T-helper 17 cell (primary cell): ENCODE measurements around the gene POLR1H. TPM values are rescaled to one million over a fixed set of nuclear protein-coding genes. Genes with fewer than 3 reads are reported as not detected.

Experiments
- ATAC-seq: fragments of 150-1000 bp; cut with Tn5 transposase; 2 replicates; pipeline ENCODE4 v1.10.0; 2021; ENCODE audit warnings: mild to moderate bottlenecking, moderate library complexity
- DNase-seq, 3 donors: peaks; one replicate each; pipeline versions ENCODE4 v3.0.0 to v3.0.0-alpha.2; 2020 to 2021
- H3K9me3 ChIP-seq: one replicate; pipeline ENCODE4 v1.7.0; 2013; ENCODE audit warnings: low read length, mild to moderate bottlenecking; ENCODE audit not compliant: control insufficient read depth, poor library complexity, severe bottlenecking
- H3K27ac Mint-ChIP-seq: one replicate; pipeline ENCODE4 v1.8.0; 2022; ENCODE audit warnings: mild to moderate bottlenecking, moderate library complexity, mixed read lengths
- H3K27me3 Mint-ChIP-seq: one replicate; pipeline ENCODE4 v1.8.0; 2022; ENCODE audit warnings: mixed read lengths
- H3K36me3 Mint-ChIP-seq: one replicate; pipeline ENCODE4 v1.8.0; 2022; ENCODE audit warnings: low read depth, mixed read lengths
- H3K4me1 Mint-ChIP-seq: one replicate; pipeline ENCODE4 v1.8.0; 2022; ENCODE audit warnings: mild to moderate bottlenecking, mixed read lengths
- H3K4me3 Mint-ChIP-seq: one replicate; pipeline ENCODE4 v1.8.0; 2022; ENCODE audit warnings: mild to moderate bottlenecking, moderate library complexity, mixed read lengths
- total RNA-seq, 4 donors: library from RNA in 2 of 4; stranded (reverse) in 2 of 4; gene quantifications; one replicate each; pipeline ENCODE4 v1.2.3 and lab custom pipeline; 2022 to 2026

POLR1H gene
- total RNA-seq, 2 donors from 2014 or later, result 28.9 to 31.7 TPM

GRCh38 chr6:30041821-30042220 lies 19.2 kb upstream of the POLR1H start:
- no peaks in the 10 kb centered on the region for H3K9me3 ChIP-seq
- Mint-ChIP-seq H3K27ac (no peak overlapping the region), H3K27me3 (no peaks in the 10 kb centered on the region), H3K36me3 (peaks cover 9% of the 10 kb centered on the region), H3K4me1 (peaks cover 10% of the 10 kb centered on the region), H3K4me3 (no peak overlapping the region)
- DNase-seq, result no peak
- no peak for ATAC-seq

- Mint-ChIP-seq H3K36me3 (peaks cover 9% of the 10 kb centered on the region), H3K4me3 (no peak overlapping the region), H3K4me1 (peaks cover 14% of the 10 kb centered on the region), H3K27ac (peak overlapping the region; percentile 72), H3K27me3 (no peaks in the 10 kb centered on the region)
- no peaks in the 10 kb centered on the region for H3K9me3 ChIP-seq
- no peak for ATAC-seq
- DNase-seq, result no peak
Measured at GRCh38 chr6:30042476-30042875, 18.6 kb upstream of the POLR1H start.

DNA sequence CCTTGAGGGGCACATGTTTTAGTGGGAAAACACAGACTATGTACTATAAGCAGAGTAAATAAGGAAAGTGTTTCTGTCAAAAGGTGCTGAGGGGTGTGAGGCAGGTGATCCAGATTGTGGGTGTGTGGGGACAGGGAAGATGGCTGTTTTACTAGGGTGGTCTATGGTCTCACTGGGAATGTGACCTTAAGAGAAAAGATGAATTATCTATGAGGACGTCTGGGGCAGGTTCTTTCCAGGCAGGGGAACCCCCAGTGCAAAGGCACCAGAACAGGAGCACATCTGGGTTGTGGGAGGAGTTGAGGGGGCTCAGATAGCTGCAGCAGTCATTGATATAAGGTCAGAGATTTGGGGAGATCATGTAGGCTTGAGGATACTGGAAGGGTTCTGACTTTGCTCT lies 18.2 kb upstream of the POLR1H start:
- H3K27ac Mint-ChIP-seq, result peak overlapping the region; percentile 72
- ATAC-seq (no peak), DNase-seq (no peak)
- no peaks in the 10 kb centered on the region for H3K9me3 ChIP-seq
- no peaks in the 10 kb centered on the region for H3K27me3 Mint-ChIP-seq
- H3K36me3 Mint-ChIP-seq, result peaks cover 9% of the 10 kb centered on the region
- H3K4me1 Mint-ChIP-seq, result peaks cover 14% of the 10 kb centered on the region
- no peak overlapping the region for H3K4me3 Mint-ChIP-seq

GRCh38 chr6:30043744-30044143 lies 17.3 kb upstream of the POLR1H start:
- H3K4me1 Mint-ChIP-seq, result peaks cover 14% of the 10 kb centered on the region
- no peaks in the 10 kb centered on the region for H3K27me3 Mint-ChIP-seq
- peaks cover 9% of the 10 kb centered on the region for H3K36me3 Mint-ChIP-seq
- no peak for DNase-seq
- H3K9me3 ChIP-seq, result no peaks in the 10 kb centered on the region
- no peak for ATAC-seq
- H3K27ac Mint-ChIP-seq, result peak overlapping the region; percentile 72
- H3K4me3 Mint-ChIP-seq, result no peak overlapping the region

GRCh38 chr6:30044630-30045029 lies 16.4 kb upstream of the POLR1H start:
- no peak overlapping the region for H3K27ac Mint-ChIP-seq
- ATAC-seq (no peak), DNase-seq (no peak)
- no peaks in the 10 kb centered on the region for H3K9me3 ChIP-seq
- peaks cover 9% of the 10 kb centered on the region for H3K36me3 Mint-ChIP-seq
- H3K4me1 Mint-ChIP-seq, result peaks cover 14% of the 10 kb centered on the region
- no peaks in the 10 kb centered on the region for H3K27me3 Mint-ChIP-seq
- H3K4me3 Mint-ChIP-seq, result no peak overlapping the region

DNA sequence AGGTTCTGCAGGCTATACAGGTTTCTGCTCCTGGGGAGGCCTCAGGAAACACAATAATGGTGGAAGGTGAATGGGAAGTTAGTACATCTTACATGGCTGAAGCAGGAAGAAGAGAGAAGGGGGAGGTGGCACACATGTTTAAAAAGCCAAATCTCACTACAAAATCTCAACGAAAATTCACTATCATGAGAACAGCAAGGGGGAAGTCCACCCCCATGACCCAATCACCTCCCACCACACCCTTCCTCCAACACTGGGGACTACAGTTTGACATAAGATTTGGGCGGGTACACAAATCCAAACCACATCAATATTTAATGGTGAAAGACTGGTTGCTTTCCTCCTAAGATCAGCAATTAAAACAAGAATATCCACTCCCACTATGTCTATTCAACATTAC lies 13.8 kb upstream of the POLR1H start:
- no peaks in the 10 kb centered on the region for H3K9me3 ChIP-seq
- Mint-ChIP-seq H3K4me1 (peaks cover 12% of the 10 kb centered on the region), H3K4me3 (no peak overlapping the region), H3K36me3 (peaks cover 9% of the 10 kb centered on the region), H3K27me3 (no peaks in the 10 kb centered on the region), H3K27ac (no peak overlapping the region)
- DNase-seq, result no peak
- ATAC-seq, result no peak

- Mint-ChIP-seq H3K36me3 (peaks cover 7% of the 10 kb centered on the region), H3K4me3 (no peak overlapping the region), H3K4me1 (peaks cover 7% of the 10 kb centered on the region), H3K27ac (no peak overlapping the region), H3K27me3 (no peaks in the 10 kb centered on the region)
- ATAC-seq (no peak), DNase-seq (no peak)
- no peaks in the 10 kb centered on the region for H3K9me3 ChIP-seq
Measured at GRCh38 chr6:30053682-30054081, 7.4 kb upstream of the POLR1H start.

DNA sequence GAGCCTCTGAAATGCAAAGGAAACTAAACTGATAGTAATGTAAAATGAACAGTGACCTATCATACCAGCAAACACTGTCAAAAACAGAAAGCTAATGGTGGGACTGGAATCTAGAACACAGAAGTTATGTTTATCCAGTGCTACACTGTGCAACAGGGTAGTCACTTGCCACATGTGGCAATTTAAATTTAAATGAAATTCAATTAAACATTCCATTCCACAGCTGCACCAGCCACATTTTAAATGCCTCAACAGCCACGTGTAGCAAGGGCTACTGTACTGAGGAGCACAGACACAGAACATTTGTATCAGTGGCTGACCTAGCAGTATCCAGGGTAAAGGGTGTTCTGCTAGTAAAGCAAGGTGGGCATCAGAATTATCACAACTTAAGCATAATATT lies 5.6 kb upstream of the POLR1H start:
- Mint-ChIP-seq H3K36me3 (peaks cover 7% of the 10 kb centered on the region), H3K27me3 (no peaks in the 10 kb centered on the region), H3K27ac (no peak overlapping the region), H3K4me3 (no peak overlapping the region), H3K4me1 (peaks cover 8% of the 10 kb centered on the region)
- ATAC-seq (no peak), DNase-seq (no peak)
- no peaks in the 10 kb centered on the region for H3K9me3 ChIP-seq

- no peaks in the 10 kb centered on the region for H3K27me3 Mint-ChIP-seq
- H3K36me3 Mint-ChIP-seq, result peaks cover 4% of the 10 kb centered on the region
Measured at GRCh38 chr6:30060606-30061091, 416 bp upstream of the POLR1H start.

GRCh38 chr6:30061858-30062458 lies 893 bp downstream of the POLR1H start:
- DNase-seq, result no peak
- H3K27me3 Mint-ChIP-seq, result no peaks in the 10 kb centered on the region
- peak overlapping the region; percentile 96 for H3K4me3 Mint-ChIP-seq

More at GRCh38 chr6:30060606-30061091, 416 bp upstream of the POLR1H start:
- H3K27ac Mint-ChIP-seq, result peak overlapping the region; percentile 99
- peak overlapping the region; percentile 96 for H3K4me3 Mint-ChIP-seq
- DNase-seq (no peak), ATAC-seq (peak; percentile 49)
- H3K9me3 ChIP-seq, result peaks cover 3% of the 10 kb centered on the region
- H3K4me1 Mint-ChIP-seq, result peaks cover 21% of the 10 kb centered on the region

DNA sequence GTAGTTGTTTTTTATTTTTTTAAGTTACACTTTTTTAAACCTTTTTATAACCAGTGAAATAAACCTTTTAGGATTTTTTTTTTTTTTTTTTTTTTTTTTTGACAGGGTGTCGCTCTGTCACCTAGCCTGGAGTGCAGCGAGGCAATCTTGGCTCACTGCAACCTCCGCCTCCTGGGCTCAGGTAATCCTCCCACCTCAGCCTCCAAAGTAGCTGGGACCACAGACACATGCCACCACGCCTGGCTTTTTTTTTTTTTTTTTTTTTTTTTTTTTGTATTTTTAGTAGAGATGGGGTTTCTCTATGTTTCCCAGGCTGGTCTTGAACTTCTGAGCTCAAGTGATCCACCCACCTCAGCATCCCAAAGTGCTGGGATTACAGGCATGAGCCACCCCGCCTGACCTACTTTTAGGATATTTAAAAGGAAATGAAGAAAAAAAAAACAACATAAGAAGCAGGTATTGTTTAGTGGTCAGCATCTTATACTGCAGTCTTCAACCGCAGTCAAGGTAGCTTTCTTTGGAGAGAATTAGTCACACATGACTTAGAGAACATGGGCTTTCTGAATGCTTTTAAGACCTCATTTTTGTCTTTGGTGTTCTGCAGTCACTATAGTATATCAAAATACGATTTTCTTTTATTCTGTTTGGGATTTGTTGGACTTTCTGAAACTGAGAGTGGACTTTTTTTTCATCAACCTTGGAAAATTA lies 1.6 kb downstream of the POLR1H start:
- ATAC-seq, result no peak
- no peak for DNase-seq
- Mint-ChIP-seq H3K27ac (peak overlapping the region; percentile 99), H3K4me1 (peaks cover 32% of the 10 kb centered on the region), H3K36me3 (peaks cover 5% of the 10 kb centered on the region), H3K27me3 (no peaks in the 10 kb centered on the region), H3K4me3 (peak overlapping the region; percentile 96)
- peaks cover 3% of the 10 kb centered on the region for H3K9me3 ChIP-seq

More at GRCh38 chr6:30061858-30062458, 893 bp downstream of the POLR1H start:
- peak; percentile 30 for ATAC-seq
- Mint-ChIP-seq H3K36me3 (peaks cover 4% of the 10 kb centered on the region), H3K4me1 (peaks cover 30% of the 10 kb centered on the region), H3K27ac (peak overlapping the region; percentile 99)
- H3K9me3 ChIP-seq, result peaks cover 3% of the 10 kb centered on the region

DNA sequence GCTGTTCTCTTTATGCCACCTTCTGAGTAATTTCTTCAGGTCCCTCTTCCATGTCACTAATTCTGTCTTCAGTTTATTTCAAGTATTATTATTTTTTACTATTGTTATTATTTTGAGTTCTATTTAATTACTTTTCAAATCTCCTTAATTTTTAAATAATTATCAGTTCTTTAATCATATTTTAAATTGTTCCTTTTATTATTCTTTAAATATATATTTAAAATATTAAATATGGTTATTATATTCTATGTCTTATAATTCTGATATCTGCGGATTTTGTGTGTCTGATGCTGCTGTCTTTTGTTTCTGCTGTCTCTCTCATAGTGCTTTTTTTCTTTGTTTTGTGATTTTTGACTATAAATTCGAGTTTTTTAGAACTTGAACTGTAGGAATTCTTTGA lies 2.2 kb downstream of the POLR1H start:
- H3K4me1 Mint-ChIP-seq, result peaks cover 39% of the 10 kb centered on the region

DNA sequence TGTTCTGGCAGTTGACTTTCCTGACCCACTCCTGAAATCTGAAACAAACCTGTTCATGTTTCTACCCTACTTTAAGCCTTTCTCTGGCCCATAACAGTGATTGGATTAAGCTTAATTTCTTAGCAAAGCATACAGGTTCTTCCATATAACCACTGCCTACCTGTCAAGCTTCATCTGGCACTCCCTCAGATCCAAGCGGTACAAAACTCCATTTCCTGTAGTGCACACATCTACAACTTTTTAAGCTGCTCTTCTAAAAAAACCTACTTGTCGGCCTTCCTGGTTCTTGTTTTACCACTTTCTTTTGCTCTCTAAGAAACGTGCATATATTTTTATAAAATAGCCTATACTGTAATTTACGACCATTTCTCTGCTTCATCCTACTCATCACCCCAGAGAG lies 5.0 kb downstream of the POLR1H start:
- Mint-ChIP-seq H3K4me3 (peak overlapping the region; percentile 100), H3K27ac (peak overlapping the region; percentile 98), H3K36me3 (peaks cover 23% of the 10 kb centered on the region), H3K4me1 (peaks cover 49% of the 10 kb centered on the region), H3K27me3 (peaks cover 14% of the 10 kb centered on the region)
- no peak for ATAC-seq
- H3K9me3 ChIP-seq, result peaks cover 3% of the 10 kb centered on the region
- DNase-seq, result no peak

More for the DNA sequence above, 2.2 kb downstream of the POLR1H start:
- ATAC-seq (no peak), DNase-seq (no peak)
- Mint-ChIP-seq H3K27me3 (no peaks in the 10 kb centered on the region), H3K4me3 (peak overlapping the region; percentile 28), H3K27ac (peak overlapping the region; percentile 99), H3K36me3 (peaks cover 12% of the 10 kb centered on the region)
- peaks cover 3% of the 10 kb centered on the region for H3K9me3 ChIP-seq
